Omental fat pad (tissue), 4 donors: ENCODE data around the gene TIGD2. TPM values are rescaled to one million over a fixed set of nuclear protein-coding genes. Genes with fewer than 3 reads are reported as not detected.

Experiments
- ATAC-seq: fragments of 150-250 bp; one replicate; pipeline ENCODE4 v1.9.1; 2016; ENCODE audit warnings: mild to moderate bottlenecking, moderate library complexity; ENCODE audit not compliant: low FRiP score
- DNase-seq: peaks from one replicate; pipeline ENCODE4 v3.0.0-alpha.2; 2019; ENCODE audit warnings: low spot score
- CTCF ChIP-seq, 3 donors: fragments of 450-650 bp; IDR thresholded peaks; one replicate each; pipeline ENCODE4 v1.5.1; 2016 to 2017; ENCODE audit warnings: antibody characterized with exemption in 3 of 3, mild to moderate bottlenecking in 3 of 3, moderate library complexity in 2 of 3
- total RNA-seq, 4 donors: library from RNA; depleted of rRNA; stranded (reverse); fragments of >200 nt; gene quantifications; one replicate each; pipeline ENCODE4 v1.1.0, GENCODE V29; 2016

TIGD2 gene
- 1 to 10 TPM; 4.0 to 6.4 (median 4.4) TPM for total RNA-seq

- DNase-seq: peak; percentile 47
- TF ChIP-seq CTCF (IDR thresholded peaks at IDR 0.05): peak in 1 of 3 donors; percentile 65
- peak; percentile 95 for ATAC-seq
Measured at GRCh38 chr4:89110986-89111832, at the start of gene TIGD2. Gene TIGD2 (plus strand): TSS chr4:89111533. CDS start chr4:89112975, 1,442 bp downstream.

GRCh38 chr4:89064848-89065247 is 46.5 kb upstream of the TIGD2 start:
- DNase-seq (no peak), ATAC-seq (no peak)
- no peak for TF ChIP-seq CTCF (IDR thresholded peaks at IDR 0.05)

- ATAC-seq: no peak
- no peak for TF ChIP-seq CTCF (IDR thresholded peaks at IDR 0.05)
- no peak for DNase-seq
Measured at GRCh38 chr4:89067417-89067816, 43.9 kb upstream of the TIGD2 start.

GRCh38 chr4:89069481-89069880 is 41.9 kb upstream of the TIGD2 start:
- ATAC-seq (no peak), DNase-seq (no peak)
- no peak for TF ChIP-seq CTCF (IDR thresholded peaks at IDR 0.05)

GRCh38 chr4:89070041-89070440 is 41.3 kb upstream of the TIGD2 start:
- TF ChIP-seq CTCF (IDR thresholded peaks at IDR 0.05): no peak
- ATAC-seq (no peak), DNase-seq (no peak)

- no peak for TF ChIP-seq CTCF (IDR thresholded peaks at IDR 0.05)
- DNase-seq (no peak), ATAC-seq (no peak)
Measured at GRCh38 chr4:89071311-89071710, 40.0 kb upstream of the TIGD2 start.

GRCh38 chr4:89072921-89073320 is 38.4 kb upstream of the TIGD2 start:
- no peak for DNase-seq
- TF ChIP-seq CTCF (IDR thresholded peaks at IDR 0.05): no peak
- no peak for ATAC-seq
